Measurements from ENCODE around the gene PARP1. TPM values are rescaled to one million over a fixed set of nuclear protein-coding genes. Genes with fewer than 3 reads are reported as not detected.

The PARP1 gene
- total RNA-seq, 1 experiment from 2014 or later = 213 TPM

GRCh38 chr1:226355669-226356551 is 52.0 kb downstream of the PARP1 start:
- POLR2A ChIA-PET = no interaction called here
- no TSS peak for BruUV-seq (replicated peaks)
- RAD21 ChIA-PET (ENCODE audit: low non-redundant PET in 1 of 2, low total read pairs in 2 of 2, uncharacterized antibody in 2 of 2, unreplicated experiment in 2 of 2) = no interaction called here
- Histone ChIP-seq H3K4me1 (ENCODE audit: control insufficient read depth in 1 of 2, insufficient read depth in 2 of 2, low read length in 2 of 2) (no peaks in the 10 kb centered on the region), H3K9ac (ENCODE audit: low read length) (no peak overlapping the region), H3K9me3 (ENCODE audit: control insufficient read depth in 1 of 2, insufficient read depth in 1 of 2, low read depth in 1 of 2, low read length in 2 of 2) (no peaks in the 10 kb centered on the region), H2AFZ (ENCODE audit: low read depth, low read length, poor library complexity, severe bottlenecking) (no peak overlapping the region), H3K27ac (ENCODE audit: low read depth, low read length) (no peak overlapping the region), H3K79me2 (ENCODE audit: insufficient read depth, low read length) (no peaks in the 10 kb centered on the region), H4K20me1 (ENCODE audit: insufficient read depth) (no peaks in the 10 kb centered on the region), H3K36me3 (ENCODE audit: control insufficient read depth in 1 of 2, insufficient read depth in 2 of 2, low read length in 2 of 2) (peaks cover 6 to 11% of the 10 kb centered on the region in 2 experiments; a peak in 2 of 4 replicates), H3K9me2 (ENCODE audit: insufficient read depth) (no peaks in the 10 kb centered on the region), H3K4me3 (replicated peaks in 1 of 2; ENCODE audit: low read depth in 1 of 2, low read length in 2 of 2) (no peak overlapping the region), H3K4me2 (ENCODE audit: low read length) (no peak overlapping the region), H3K27me3 (ENCODE audit: insufficient read depth, low read length) (no peaks in the 10 kb centered on the region)
- ATAC-seq (no peak), DNase-seq (ENCODE audit: low read depth, low spot score) (no peak)
- intact Hi-C loops (cut with micrococcal nuclease) = no loop called here
- TF ChIP-seq EZH2 (IDR thresholded peaks at IDR 0.05) (no peak), ZNF274 (IDR thresholded peaks at IDR 0.05; ENCODE audit: low read depth, low read length) (no peak), RAD21 (IDR thresholded peaks at IDR 0.05; ENCODE audit: low read depth) (no peak), ZFX (IDR thresholded peaks at IDR 0.05) (no peak), TCF7L2 (IDR thresholded peaks at IDR 0.05; ENCODE audit: borderline replicate concordance, extremely low read depth, insufficient read depth, insufficient read length) (no peak), CEBPB (IDR thresholded peaks at IDR 0.05; ENCODE audit: low read depth) (no peak), ATF3 (IDR thresholded peaks at IDR 0.05) (no peak), SP1 (IDR thresholded peaks at IDR 0.05; ENCODE audit: low read depth) (no peak), EGR1 (IDR thresholded peaks at IDR 0.05; ENCODE audit: low read depth) (no peak), SRF (IDR thresholded peaks at IDR 0.05; ENCODE audit: low read depth) (no peak), EZH2phosphoT487 (IDR thresholded peaks at IDR 0.05; ENCODE audit: borderline replicate concordance) (no peak), MAX (IDR thresholded peaks at IDR 0.05) (no peak), CBX3 (IDR thresholded peaks at IDR 0.05; ENCODE audit: low read depth) (no peak), POLR2AphosphoS5 (IDR thresholded peaks at IDR 0.05; ENCODE audit: low read depth, low read length) (no peak), SIN3A (IDR thresholded peaks at IDR 0.05; ENCODE audit: low read depth) (no peak)
- TF ChIP-seq, protein P1, sequence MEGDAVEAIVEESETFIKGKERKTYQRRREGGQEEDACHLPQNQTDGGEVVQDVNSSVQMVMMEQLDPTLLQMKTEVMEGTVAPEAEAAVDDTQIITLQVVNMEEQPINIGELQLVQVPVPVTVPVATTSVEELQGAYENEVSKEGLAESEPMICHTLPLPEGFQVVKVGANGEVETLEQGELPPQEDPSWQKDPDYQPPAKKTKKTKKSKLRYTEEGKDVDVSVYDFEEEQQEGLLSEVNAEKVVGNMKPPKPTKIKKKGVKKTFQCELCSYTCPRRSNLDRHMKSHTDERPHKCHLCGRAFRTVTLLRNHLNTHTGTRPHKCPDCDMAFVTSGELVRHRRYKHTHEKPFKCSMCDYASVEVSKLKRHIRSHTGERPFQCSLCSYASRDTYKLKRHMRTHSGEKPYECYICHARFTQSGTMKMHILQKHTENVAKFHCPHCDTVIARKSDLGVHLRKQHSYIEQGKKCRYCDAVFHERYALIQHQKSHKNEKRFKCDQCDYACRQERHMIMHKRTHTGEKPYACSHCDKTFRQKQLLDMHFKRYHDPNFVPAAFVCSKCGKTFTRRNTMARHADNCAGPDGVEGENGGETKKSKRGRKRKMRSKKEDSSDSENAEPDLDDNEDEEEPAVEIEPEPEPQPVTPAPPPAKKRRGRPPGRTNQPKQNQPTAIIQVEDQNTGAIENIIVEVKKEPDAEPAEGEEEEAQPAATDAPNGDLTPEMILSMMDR (IDR thresholded peaks at IDR 0.05 in 2 of 3, conservative IDR thresholded peaks at IDR 0.05 in 1 of 3; ENCODE audit: borderline replicate concordance in 1 of 3, insufficient read depth in 1 of 3, low read depth in 2 of 3, low read length in 2 of 3) = no peak
- TF ChIP-seq, protein P2, sequence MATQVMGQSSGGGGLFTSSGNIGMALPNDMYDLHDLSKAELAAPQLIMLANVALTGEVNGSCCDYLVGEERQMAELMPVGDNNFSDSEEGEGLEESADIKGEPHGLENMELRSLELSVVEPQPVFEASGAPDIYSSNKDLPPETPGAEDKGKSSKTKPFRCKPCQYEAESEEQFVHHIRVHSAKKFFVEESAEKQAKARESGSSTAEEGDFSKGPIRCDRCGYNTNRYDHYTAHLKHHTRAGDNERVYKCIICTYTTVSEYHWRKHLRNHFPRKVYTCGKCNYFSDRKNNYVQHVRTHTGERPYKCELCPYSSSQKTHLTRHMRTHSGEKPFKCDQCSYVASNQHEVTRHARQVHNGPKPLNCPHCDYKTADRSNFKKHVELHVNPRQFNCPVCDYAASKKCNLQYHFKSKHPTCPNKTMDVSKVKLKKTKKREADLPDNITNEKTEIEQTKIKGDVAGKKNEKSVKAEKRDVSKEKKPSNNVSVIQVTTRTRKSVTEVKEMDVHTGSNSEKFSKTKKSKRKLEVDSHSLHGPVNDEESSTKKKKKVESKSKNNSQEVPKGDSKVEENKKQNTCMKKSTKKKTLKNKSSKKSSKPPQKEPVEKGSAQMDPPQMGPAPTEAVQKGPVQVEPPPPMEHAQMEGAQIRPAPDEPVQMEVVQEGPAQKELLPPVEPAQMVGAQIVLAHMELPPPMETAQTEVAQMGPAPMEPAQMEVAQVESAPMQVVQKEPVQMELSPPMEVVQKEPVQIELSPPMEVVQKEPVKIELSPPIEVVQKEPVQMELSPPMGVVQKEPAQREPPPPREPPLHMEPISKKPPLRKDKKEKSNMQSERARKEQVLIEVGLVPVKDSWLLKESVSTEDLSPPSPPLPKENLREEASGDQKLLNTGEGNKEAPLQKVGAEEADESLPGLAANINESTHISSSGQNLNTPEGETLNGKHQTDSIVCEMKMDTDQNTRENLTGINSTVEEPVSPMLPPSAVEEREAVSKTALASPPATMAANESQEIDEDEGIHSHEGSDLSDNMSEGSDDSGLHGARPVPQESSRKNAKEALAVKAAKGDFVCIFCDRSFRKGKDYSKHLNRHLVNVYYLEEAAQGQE (IDR thresholded peaks at IDR 0.05; ENCODE audit: low read depth) = no peak
- CTCF ChIA-PET = no interaction called here

Data from HCT116 (cell line).